HG03442 (cell line): ENCODE results near the gene CD7.

ENCODE experiments used
- ATAC-seq: cut with Tn5 transposase; IDR thresholded peaks from one replicate; pipeline ENCODE4 v1.9.1; 2021; ENCODE audit warnings: mild to moderate bottlenecking, moderate library complexity; ENCODE audit not compliant: unreplicated experiment

CD7 gene

DNA sequence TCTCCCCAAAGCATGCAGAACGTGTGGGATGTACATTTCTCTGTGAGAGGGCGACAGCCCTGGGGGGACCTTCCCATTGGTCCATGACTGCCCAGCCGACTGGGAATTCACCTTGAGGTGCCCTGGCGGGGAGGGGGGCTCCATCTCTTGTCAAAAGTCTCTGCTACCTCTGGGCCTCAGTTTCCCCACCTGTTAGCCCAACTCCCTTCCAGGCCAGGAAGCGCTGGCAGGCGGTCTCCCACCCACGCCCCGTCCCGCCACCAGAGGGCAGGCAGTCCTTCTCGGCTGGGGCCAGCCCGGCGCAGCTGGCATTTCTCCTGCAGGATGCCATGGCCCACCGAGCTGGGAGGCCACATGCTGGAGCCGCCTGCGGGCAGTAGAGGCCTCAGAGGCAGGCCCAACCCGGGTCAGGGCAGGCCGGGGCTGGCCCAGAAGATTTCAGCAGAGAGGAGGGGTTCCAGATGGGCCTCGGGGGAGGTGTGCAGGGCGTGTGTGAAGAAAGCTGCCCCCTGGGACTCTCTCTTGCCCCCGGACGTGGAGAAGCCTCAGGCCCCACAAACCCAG is 16.6 kb downstream of the CD7 start:
- ATAC-seq, result no peak

DNA sequence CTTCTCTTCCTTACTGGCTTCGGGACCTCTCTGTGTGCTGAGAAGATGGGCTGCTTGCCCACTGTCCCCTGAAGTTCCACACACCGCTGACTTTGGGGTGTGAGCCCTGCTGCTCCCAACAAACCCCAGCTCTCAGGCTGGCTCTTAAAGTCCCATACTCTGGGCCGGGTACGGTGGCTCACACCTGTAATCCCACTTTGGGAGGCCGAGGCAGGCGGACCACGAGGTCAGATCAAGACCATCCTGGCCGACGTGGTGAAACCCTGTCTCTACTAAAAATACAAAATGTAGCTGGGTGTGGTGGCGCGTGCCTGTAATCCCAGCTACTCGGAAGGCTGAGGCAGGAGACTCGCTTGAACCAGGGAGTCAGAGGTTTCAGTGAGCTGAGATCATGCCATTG is 17.2 kb downstream of the CD7 start:
- ATAC-seq, result no peak

DNA sequence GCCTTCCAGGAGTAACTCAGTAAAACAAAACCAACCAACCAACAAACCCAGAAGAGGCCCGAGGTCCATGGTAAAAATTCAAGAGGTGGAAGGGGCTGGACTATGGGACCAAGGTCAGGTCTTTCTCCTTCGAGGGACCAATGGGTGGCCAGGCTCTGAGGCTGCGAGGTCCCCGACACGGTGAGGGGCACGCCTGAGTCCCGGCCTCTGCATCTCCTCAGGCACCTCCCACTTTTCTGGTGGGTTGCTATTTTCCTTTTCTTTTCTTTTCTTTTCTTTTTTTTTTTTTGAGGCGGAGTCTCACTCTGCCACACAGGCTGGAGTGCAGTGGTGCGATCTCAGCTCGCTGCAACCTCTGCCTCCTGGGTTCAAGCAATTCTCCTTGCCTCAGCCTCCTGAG is 18.0 kb downstream of the CD7 start:
- no peak for ATAC-seq

GRCh38 chr17:82298538-82299421 is 18.6 kb downstream of the CD7 start:
- no peak for ATAC-seq

- peak; percentile 52 for ATAC-seq
These were observed 19.5 kb downstream of the CD7 start for GRCh38 chr17:82297714-82298537.

- ATAC-seq, result no peak
These were observed 20.1 kb downstream of the CD7 start for GRCh38 chr17:82297280-82297713.

DNA sequence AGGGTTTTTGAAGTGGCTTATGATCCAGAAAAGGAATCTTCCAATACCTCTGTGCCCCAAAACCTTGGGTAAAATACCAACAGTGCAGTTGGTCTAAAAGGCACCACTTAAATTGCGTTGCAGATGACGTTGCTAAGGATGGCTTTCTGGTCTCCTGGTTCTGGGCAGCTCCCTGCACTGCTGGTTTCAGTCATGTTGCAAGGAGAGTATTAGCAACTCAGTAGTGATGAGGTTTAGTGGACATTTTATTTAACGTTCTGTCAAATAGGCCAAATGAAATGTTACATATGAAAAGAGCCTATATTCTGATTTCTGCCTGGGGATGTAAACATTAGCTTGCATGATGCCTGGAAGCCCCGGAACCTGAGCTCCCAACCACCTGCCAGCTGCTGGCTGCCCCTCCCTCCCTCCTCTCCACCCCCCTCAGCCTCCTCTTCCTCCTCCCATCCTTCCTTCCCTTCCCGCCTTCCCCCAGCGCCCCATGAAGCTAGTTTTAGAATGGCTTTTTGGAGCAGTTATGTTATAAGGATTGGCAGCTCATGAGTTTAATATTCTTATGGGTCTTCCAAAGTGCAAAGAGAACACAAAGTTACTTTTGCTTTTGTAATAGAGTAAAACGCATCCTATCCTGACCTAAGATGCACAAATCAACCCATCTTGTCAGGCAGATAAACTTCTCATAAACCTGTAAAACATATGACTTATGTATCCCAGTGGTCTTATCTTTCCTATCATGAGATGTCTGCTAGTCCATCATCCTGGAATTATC is 20.7 kb downstream of the CD7 start:
- ATAC-seq, result no peak

GRCh38 chr17:82295472-82295814 is 22.0 kb downstream of the CD7 start:
- ATAC-seq, result no peak

- ATAC-seq, result no peak
These were observed 23.2 kb downstream of the CD7 start for GRCh38 chr17:82294064-82294773.

DNA sequence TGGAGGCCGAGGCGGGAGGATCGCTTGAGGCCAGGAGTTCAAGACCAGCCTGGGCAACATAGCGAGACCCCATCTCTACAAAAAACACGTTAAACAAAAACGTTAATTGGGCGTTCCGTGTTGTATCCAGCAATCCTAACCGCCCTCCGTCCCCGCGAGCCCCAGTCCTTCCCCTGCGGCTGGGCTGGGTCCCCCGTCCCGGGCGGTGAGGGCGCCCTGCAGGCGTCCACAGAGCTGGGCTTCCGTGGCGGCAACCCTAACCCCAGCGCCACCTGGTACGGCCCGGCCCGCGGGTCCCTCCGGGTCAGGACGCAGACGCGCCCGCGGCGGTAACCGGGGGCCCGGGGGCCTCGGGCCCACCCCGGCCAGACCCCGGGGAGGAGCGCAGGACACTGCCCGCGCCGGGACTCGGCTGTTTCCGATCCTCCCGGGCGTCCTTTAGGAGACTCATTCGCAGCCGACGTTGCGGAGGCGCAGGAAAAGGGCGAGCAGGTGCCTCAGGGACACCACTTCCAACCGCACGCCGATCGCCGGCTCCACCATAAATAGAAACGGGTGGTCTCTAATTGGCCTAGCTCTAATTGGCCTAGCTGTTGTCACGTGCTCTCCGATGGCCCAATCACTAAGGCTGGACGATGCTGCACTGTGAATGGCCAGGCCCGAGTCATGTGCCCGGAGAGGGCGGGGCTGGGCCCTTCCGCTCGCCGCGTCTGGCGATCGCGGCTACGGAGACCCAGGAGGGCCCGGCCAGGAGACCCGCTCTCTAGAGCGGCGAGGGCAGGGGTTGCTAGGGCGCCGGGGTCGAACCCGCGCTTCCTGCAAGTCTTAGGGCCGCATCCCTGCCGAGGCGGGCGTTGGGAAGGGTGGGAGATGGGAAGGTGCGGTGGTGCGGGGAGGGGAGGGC is 24.9 kb downstream of the CD7 start:
- ATAC-seq, result peak; percentile 91

- ATAC-seq, result no peak
These were observed 25.7 kb downstream of the CD7 start for GRCh38 chr17:82291582-82292250.

- no peak for ATAC-seq
These were observed 29.3 kb downstream of the CD7 start for GRCh38 chr17:82287868-82288801.

- no peak for ATAC-seq
These were observed 30.2 kb downstream of the CD7 start for GRCh38 chr17:82287013-82287867.

- no peak for ATAC-seq
These were observed 32.3 kb downstream of the CD7 start for GRCh38 chr17:82285141-82285540.

- no peak for ATAC-seq
These were observed 34.1 kb downstream of the CD7 start for GRCh38 chr17:82283208-82283749.
